ENCODE data around the gene ATRX.
"Not testable (repeated sequence)": the region's sequence is repeated elsewhere in the genome, so short reads cannot be mapped to it uniquely, and the experiment has no call there.

Gene ATRX

GRCh38 chrX:77776659-77777058 is 9.4 kb downstream of the ATRX start:
- H3K4me3 ChIP-seq (ENCODE audit: low read length), result no peak overlapping the region
- H3K27me3 ChIP-seq (ENCODE audit: control insufficient read depth, insufficient read depth, low read length), result no peaks in the 10 kb centered on the region
- no CpG with 5 or more reads among the region's 2 CpGs for WGBS (ENCODE audit: insufficient coverage, insufficient read length)
- H3K9me3 ChIP-seq (ENCODE audit: control insufficient read depth, insufficient read depth, low read length), result no peaks in the 10 kb centered on the region
- H3K36me3 ChIP-seq (ENCODE audit: control insufficient read depth, insufficient read depth, low read length), result no peaks in the 10 kb centered on the region
- H3K27ac ChIP-seq (ENCODE audit: low read length), result no peak overlapping the region
- DNase-seq (ENCODE audit: low read depth, low spot score), result no peak
- no peaks in the 10 kb centered on the region for H3K4me1 ChIP-seq (ENCODE audit: control insufficient read depth, insufficient read depth, low read length)

- no CpG with 5 or more reads among the region's 1 CpG for WGBS (ENCODE audit: insufficient coverage, insufficient read length)
- no peak for DNase-seq (ENCODE audit: low read depth, low spot score)
- H3K9me3 ChIP-seq (ENCODE audit: control insufficient read depth, insufficient read depth, low read length), result no peaks in the 10 kb centered on the region
- H3K36me3 ChIP-seq (ENCODE audit: control insufficient read depth, insufficient read depth, low read length), result no peaks in the 10 kb centered on the region
- H3K27me3 ChIP-seq (ENCODE audit: control insufficient read depth, insufficient read depth, low read length), result no peaks in the 10 kb centered on the region
- H3K4me3 ChIP-seq (ENCODE audit: low read length), result no peak overlapping the region
- H3K4me1 ChIP-seq (ENCODE audit: control insufficient read depth, insufficient read depth, low read length), result no peaks in the 10 kb centered on the region
- no peak overlapping the region for H3K27ac ChIP-seq (ENCODE audit: low read length)
These were observed 14.4 kb downstream of the ATRX start for GRCh38 chrX:77771601-77772000.

GRCh38 chrX:77768787-77769186 is 17.2 kb downstream of the ATRX start:
- Histone ChIP-seq H3K9me3 (ENCODE audit: control insufficient read depth, insufficient read depth, low read length) (no peaks in the 10 kb centered on the region), H3K4me3 (ENCODE audit: low read length) (no peak overlapping the region), H3K27ac (ENCODE audit: low read length) (no peak overlapping the region), H3K36me3 (ENCODE audit: control insufficient read depth, insufficient read depth, low read length) (no peaks in the 10 kb centered on the region), H3K4me1 (ENCODE audit: control insufficient read depth, insufficient read depth, low read length) (no peaks in the 10 kb centered on the region), H3K27me3 (ENCODE audit: control insufficient read depth, insufficient read depth, low read length) (no peaks in the 10 kb centered on the region)
- no peak for DNase-seq (ENCODE audit: low read depth, low spot score)
- no CpG with 5 or more reads among the region's 2 CpGs for WGBS (ENCODE audit: insufficient coverage, insufficient read length)

- H3K36me3 ChIP-seq (ENCODE audit: control insufficient read depth, insufficient read depth, low read length); H3K27ac ChIP-seq (ENCODE audit: low read length); H3K4me1 ChIP-seq (ENCODE audit: control insufficient read depth, insufficient read depth, low read length); DNase-seq (ENCODE audit: low read depth, low spot score); H3K27me3 ChIP-seq (ENCODE audit: control insufficient read depth, insufficient read depth, low read length); H3K4me3 ChIP-seq (ENCODE audit: low read length); H3K9me3 ChIP-seq (ENCODE audit: control insufficient read depth, insufficient read depth, low read length): not testable (repeated sequence)
- no CpG with 5 or more reads among the region's 33 CpGs for WGBS (ENCODE audit: insufficient coverage, insufficient read length)
These were observed 19.8 kb downstream of the ATRX start for GRCh38 chrX:77766212-77766611.

- no peaks in the 10 kb centered on the region for H3K27me3 ChIP-seq (ENCODE audit: control insufficient read depth, insufficient read depth, low read length)
- no CpG with 5 or more reads among the region's 6 CpGs for WGBS (ENCODE audit: insufficient coverage, insufficient read length)
- no peaks in the 10 kb centered on the region for H3K9me3 ChIP-seq (ENCODE audit: control insufficient read depth, insufficient read depth, low read length)
- H3K36me3 ChIP-seq (ENCODE audit: control insufficient read depth, insufficient read depth, low read length), result no peaks in the 10 kb centered on the region
- H3K4me1 ChIP-seq (ENCODE audit: control insufficient read depth, insufficient read depth, low read length), result no peaks in the 10 kb centered on the region
- H3K27ac ChIP-seq (ENCODE audit: low read length), result no peak overlapping the region
- H3K4me3 ChIP-seq (ENCODE audit: low read length), result no peak overlapping the region
- DNase-seq (ENCODE audit: low read depth, low spot score), result no peak
These were observed 30.5 kb downstream of the ATRX start for GRCh38 chrX:77755561-77755960.

- not testable (repeated sequence) for DNase-seq (ENCODE audit: low read depth, low spot score); H3K36me3 ChIP-seq (ENCODE audit: control insufficient read depth, insufficient read depth, low read length); H3K27ac ChIP-seq (ENCODE audit: low read length); H3K27me3 ChIP-seq (ENCODE audit: control insufficient read depth, insufficient read depth, low read length); H3K9me3 ChIP-seq (ENCODE audit: control insufficient read depth, insufficient read depth, low read length); H3K4me1 ChIP-seq (ENCODE audit: control insufficient read depth, insufficient read depth, low read length); H3K4me3 ChIP-seq (ENCODE audit: low read length)
- no CpG with 5 or more reads among the region's 1 CpG for WGBS (ENCODE audit: insufficient coverage, insufficient read length)
These were observed 32.1 kb downstream of the ATRX start for GRCh38 chrX:77753942-77754341.

GRCh38 chrX:77749695-77750094 is 36.3 kb downstream of the ATRX start:
- no peaks in the 10 kb centered on the region for H3K27me3 ChIP-seq (ENCODE audit: control insufficient read depth, insufficient read depth, low read length)
- no peak overlapping the region for H3K27ac ChIP-seq (ENCODE audit: low read length)
- no peaks in the 10 kb centered on the region for H3K36me3 ChIP-seq (ENCODE audit: control insufficient read depth, insufficient read depth, low read length)
- no peaks in the 10 kb centered on the region for H3K4me1 ChIP-seq (ENCODE audit: control insufficient read depth, insufficient read depth, low read length)
- H3K4me3 ChIP-seq (ENCODE audit: low read length), result no peak overlapping the region
- no CpG with 5 or more reads among the region's 5 CpGs for WGBS (ENCODE audit: insufficient coverage, insufficient read length)
- H3K9me3 ChIP-seq (ENCODE audit: control insufficient read depth, insufficient read depth, low read length), result no peaks in the 10 kb centered on the region
- no peak for DNase-seq (ENCODE audit: low read depth, low spot score)

GRCh38 chrX:77743720-77744119 is 42.3 kb downstream of the ATRX start:
- no peaks in the 10 kb centered on the region for H3K9me3 ChIP-seq (ENCODE audit: control insufficient read depth, insufficient read depth, low read length)
- H3K27me3 ChIP-seq (ENCODE audit: control insufficient read depth, insufficient read depth, low read length), result no peaks in the 10 kb centered on the region
- H3K4me1 ChIP-seq (ENCODE audit: control insufficient read depth, insufficient read depth, low read length), result 0 out of 2 replicates have a peak, but pooled peaks cover 1% of the 10 kb centered on the region
- H3K27ac ChIP-seq (ENCODE audit: low read length), result no peak overlapping the region
- no peak overlapping the region for H3K4me3 ChIP-seq (ENCODE audit: low read length)
- H3K36me3 ChIP-seq (ENCODE audit: control insufficient read depth, insufficient read depth, low read length), result no peaks in the 10 kb centered on the region
- no CpG with 5 or more reads among the region's 2 CpGs for WGBS (ENCODE audit: insufficient coverage, insufficient read length)
- no peak for DNase-seq (ENCODE audit: low read depth, low spot score)

GRCh38 chrX:77742788-77743476 is 43.1 kb downstream of the ATRX start:
- Histone ChIP-seq H3K4me3 (ENCODE audit: low read length) (no peak overlapping the region), H3K27me3 (ENCODE audit: control insufficient read depth, insufficient read depth, low read length) (no peaks in the 10 kb centered on the region), H3K4me1 (ENCODE audit: control insufficient read depth, insufficient read depth, low read length) (0 out of 2 replicates have a peak, but pooled peaks cover 1% of the 10 kb centered on the region), H3K27ac (ENCODE audit: low read length) (no peak overlapping the region), H3K36me3 (ENCODE audit: control insufficient read depth, insufficient read depth, low read length) (no peaks in the 10 kb centered on the region), H3K9me3 (ENCODE audit: control insufficient read depth, insufficient read depth, low read length) (no peaks in the 10 kb centered on the region)
- WGBS (ENCODE audit: insufficient coverage, insufficient read length), result no CpG with 5 or more reads among the region's 7 CpGs
- DNase-seq (ENCODE audit: low read depth, low spot score), result no peak

- DNase-seq (ENCODE audit: low read depth, low spot score), result no peak
- Histone ChIP-seq H3K4me3 (ENCODE audit: low read length) (no peak overlapping the region), H3K36me3 (ENCODE audit: control insufficient read depth, insufficient read depth, low read length) (no peaks in the 10 kb centered on the region), H3K27ac (ENCODE audit: low read length) (no peak overlapping the region), H3K9me3 (ENCODE audit: control insufficient read depth, insufficient read depth, low read length) (no peaks in the 10 kb centered on the region), H3K4me1 (ENCODE audit: control insufficient read depth, insufficient read depth, low read length) (0 out of 2 replicates have a peak, but pooled peaks cover 1% of the 10 kb centered on the region), H3K27me3 (ENCODE audit: control insufficient read depth, insufficient read depth, low read length) (no peaks in the 10 kb centered on the region)
- no CpG with 5 or more reads among the region's 3 CpGs for WGBS (ENCODE audit: insufficient coverage, insufficient read length)
These were observed 45.6 kb downstream of the ATRX start for GRCh38 chrX:77740376-77740905.

GRCh38 chrX:77733342-77733741 is 52.7 kb downstream of the ATRX start:
- Histone ChIP-seq H3K4me1 (ENCODE audit: control insufficient read depth, insufficient read depth, low read length) (peaks cover 2% of the 10 kb centered on the region; the same call in 1 of the 2 replicates), H3K9me3 (ENCODE audit: control insufficient read depth, insufficient read depth, low read length) (no peaks in the 10 kb centered on the region), H3K27me3 (ENCODE audit: control insufficient read depth, insufficient read depth, low read length) (no peaks in the 10 kb centered on the region), H3K27ac (ENCODE audit: low read length) (no peak overlapping the region), H3K36me3 (ENCODE audit: control insufficient read depth, insufficient read depth, low read length) (no peaks in the 10 kb centered on the region), H3K4me3 (ENCODE audit: low read length) (no peak overlapping the region)
- WGBS (ENCODE audit: insufficient coverage, insufficient read length), result no CpG with 5 or more reads among the region's 3 CpGs
- no peak for DNase-seq (ENCODE audit: low read depth, low spot score)

Measured in iPS DF 6.9 (cell line).